Measurements from ENCODE around the gene CCNY.

The CCNY gene

GRCh38 chr10:35326466-35327235 is 9.7 kb upstream of the CCNY start:
- TF ChIP-seq, protein P1, sequence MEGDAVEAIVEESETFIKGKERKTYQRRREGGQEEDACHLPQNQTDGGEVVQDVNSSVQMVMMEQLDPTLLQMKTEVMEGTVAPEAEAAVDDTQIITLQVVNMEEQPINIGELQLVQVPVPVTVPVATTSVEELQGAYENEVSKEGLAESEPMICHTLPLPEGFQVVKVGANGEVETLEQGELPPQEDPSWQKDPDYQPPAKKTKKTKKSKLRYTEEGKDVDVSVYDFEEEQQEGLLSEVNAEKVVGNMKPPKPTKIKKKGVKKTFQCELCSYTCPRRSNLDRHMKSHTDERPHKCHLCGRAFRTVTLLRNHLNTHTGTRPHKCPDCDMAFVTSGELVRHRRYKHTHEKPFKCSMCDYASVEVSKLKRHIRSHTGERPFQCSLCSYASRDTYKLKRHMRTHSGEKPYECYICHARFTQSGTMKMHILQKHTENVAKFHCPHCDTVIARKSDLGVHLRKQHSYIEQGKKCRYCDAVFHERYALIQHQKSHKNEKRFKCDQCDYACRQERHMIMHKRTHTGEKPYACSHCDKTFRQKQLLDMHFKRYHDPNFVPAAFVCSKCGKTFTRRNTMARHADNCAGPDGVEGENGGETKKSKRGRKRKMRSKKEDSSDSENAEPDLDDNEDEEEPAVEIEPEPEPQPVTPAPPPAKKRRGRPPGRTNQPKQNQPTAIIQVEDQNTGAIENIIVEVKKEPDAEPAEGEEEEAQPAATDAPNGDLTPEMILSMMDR (conservative IDR thresholded peaks at IDR 0.05) = no peak
- no peak overlapping the region for H3K27ac ChIP-seq

DNA sequence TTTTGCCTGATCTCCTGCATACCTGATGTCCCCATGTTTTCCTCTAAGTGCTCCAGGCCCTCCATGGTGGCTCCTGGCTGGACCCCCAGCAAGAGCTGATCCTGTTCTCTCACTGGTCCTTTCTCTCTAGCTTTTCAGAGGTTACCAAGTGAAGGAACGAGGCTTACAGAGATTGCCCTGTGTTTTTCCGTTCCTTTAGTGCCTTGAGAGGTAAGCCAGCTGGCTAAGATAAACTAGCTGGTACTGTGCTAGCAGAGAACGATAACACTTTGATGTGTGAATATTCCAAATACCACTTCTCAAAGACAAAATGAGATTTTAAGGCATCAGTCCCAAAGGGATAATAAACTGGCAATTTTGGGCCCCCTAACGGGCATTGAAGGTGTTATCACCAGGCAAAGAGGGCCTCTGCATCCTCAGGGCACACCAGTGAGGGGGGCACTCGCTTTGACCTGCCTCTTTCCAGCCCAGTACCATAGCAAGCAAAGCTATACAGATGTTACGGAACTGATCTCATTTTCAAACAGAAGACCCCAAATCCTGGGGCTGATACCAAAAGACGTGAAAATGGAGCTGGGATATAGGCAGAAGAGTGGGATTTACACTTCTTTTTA is 8.4 kb upstream of the CCNY start:
- TF ChIP-seq, protein P1 (conservative IDR thresholded peaks at IDR 0.05) = no peak
- H3K27ac ChIP-seq = no peak overlapping the region

DNA sequence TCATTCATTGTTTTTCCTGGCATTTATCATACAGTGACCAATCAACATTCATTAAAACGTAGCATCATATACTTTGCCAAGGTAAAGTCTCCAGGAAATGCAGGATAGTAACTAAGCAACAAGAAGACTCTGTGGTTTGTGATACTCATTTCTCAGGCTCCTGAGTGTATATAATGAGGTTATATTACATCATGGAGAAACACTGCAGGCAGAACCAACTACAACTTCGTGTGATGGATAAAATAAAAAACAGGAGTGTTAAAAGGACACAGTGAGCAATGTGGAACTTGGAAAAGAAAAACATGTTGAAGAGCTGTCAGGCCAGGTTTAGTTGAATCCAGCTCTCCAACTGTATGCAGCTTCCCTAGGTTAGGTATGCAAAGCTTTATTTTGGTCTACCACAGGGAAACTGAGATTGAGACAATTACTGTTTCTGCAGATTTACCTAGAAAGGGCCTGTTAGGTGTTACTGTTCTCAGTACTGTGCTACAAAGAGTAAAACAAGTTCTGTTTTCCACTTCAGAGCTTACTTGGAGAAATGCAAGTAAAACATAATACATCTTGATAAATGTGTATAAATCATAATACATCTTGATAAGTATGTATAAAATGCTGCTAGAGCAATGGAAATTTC is 7.8 kb upstream of the CCNY start:
- TF ChIP-seq, protein P1 (conservative IDR thresholded peaks at IDR 0.05) = no peak
- no peak overlapping the region for H3K27ac ChIP-seq

- H3K27ac ChIP-seq = no peak overlapping the region
- TF ChIP-seq, protein P1 (conservative IDR thresholded peaks at IDR 0.05) = no peak
Observed at GRCh38 chr10:35329520-35329919, 6.8 kb upstream of the CCNY start.

DNA sequence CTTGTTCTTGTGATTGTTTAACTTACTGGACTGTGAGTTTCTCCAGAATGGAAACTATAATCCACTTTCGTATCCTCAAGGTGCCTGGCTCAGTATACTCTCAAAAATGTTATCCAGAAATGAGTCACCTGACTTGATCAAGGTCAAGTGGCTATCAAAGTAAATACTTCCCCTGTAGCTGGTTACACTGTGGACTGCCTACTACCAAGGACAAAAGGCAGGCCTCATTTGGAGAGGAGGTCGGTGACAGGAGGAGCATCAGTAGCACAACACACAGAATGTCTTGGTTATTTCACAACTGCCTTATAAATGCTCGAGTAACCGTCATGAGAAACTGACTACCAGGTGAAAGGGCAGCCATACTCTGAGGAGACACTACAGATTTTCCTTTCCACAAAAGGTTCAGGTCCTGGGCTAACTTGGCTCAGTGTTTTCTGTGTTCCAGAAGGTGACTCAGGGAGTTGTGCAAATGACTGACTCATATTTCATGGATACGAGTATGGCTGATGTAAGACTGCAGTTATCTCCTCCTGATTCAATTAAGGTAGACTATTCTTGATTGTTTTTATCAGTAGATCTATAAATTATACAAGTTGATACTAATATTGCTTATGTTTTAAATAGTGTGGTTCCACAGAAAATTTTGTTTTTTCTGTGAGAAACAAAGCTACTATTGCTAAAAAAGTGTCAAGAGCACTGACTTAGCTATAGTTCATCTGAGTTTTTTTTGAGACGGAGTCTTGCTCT is 4.2 kb upstream of the CCNY start:
- TF ChIP-seq, protein P1 (conservative IDR thresholded peaks at IDR 0.05) = no peak
- H3K27ac ChIP-seq = no peak overlapping the region

DNA sequence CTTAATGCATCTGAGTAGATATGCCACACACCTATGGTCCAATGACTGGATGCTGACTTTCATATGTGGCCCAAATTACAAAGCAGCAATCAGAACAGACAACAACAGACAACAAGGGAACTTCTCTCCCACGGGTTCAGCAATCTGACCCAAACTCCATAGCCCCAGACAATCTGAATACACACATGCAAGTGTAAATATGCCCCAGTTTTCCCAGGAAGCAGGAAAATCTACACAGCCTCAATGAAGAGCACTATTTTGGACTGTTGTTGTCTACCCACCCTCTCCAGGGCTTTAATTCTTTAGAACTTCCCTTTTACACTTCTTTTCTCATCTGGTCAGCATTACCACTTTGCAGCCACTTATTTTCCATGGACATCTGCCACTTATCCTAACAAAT is 2.0 kb upstream of the CCNY start:
- H3K27ac ChIP-seq = no peak overlapping the region; the same call in 1 of the 2 replicates
- TF ChIP-seq, protein P1 (conservative IDR thresholded peaks at IDR 0.05) = no peak
